Psoas muscle (tissue), 8 donors: ENCODE measurements around the gene REG3G. TPM values are rescaled to one million over a fixed set of nuclear protein-coding genes. Genes with fewer than 3 reads are reported as not detected.

ENCODE experiments used
- ATAC-seq, 4 donors: fragments of 200-7000 bp; cut with Tn5 transposase; one replicate each; pipeline ENCODE4 v1.9.1; 2020; ENCODE audit warnings: moderate library complexity in 3 of 4, mild to moderate bottlenecking in 2 of 4
- DNase-seq, 2 donors: peaks; one replicate each; pipeline ENCODE4 v3.0.0-alpha.2; 2020
- H3K27ac ChIP-seq: fragments of 200-600 bp; one replicate; pipeline ENCODE4 v1.8.0; 2022
- H3K27me3 ChIP-seq, 3 donors: fragments of 200-600 bp in 1 of 3; one replicate each; pipeline versions ENCODE4 v1.6.1 to v1.8.0; 2013 to 2022; ENCODE audit warnings: low read length in 2 of 3, mild to moderate bottlenecking in 2 of 3, moderate library complexity in 1 of 3; ENCODE audit not compliant: insufficient read depth in 3 of 3
- H3K36me3 ChIP-seq, 2 donors: fragments of 200-600 bp in 1 of 2; one replicate each; pipeline versions ENCODE4 v1.6.1 to v1.8.0; 2013 to 2022; ENCODE audit warnings: low read depth in 1 of 2, mild to moderate bottlenecking in 1 of 2, moderate library complexity in 1 of 2; ENCODE audit not compliant: insufficient read depth in 1 of 2
- H3K4me1 ChIP-seq: fragments of 200-600 bp; one replicate; pipeline ENCODE4 v1.8.0; 2022
- H3K4me3 ChIP-seq: fragments of 200-600 bp; one replicate; pipeline ENCODE4 v1.8.0; 2022; ENCODE audit warnings: mild to moderate bottlenecking
- H3K9me3 ChIP-seq: fragments of 200-600 bp; one replicate; pipeline ENCODE4 v1.8.0; 2022
- CTCF ChIP-seq: fragments of 200-600 bp; IDR thresholded peaks from one replicate; pipeline ENCODE4 v1.8.0; 2022; ENCODE audit warnings: antibody characterized with exemption
- WGBS, 3 donors: extraction: QIAGEN DNeasy Blood & Tissue Kit; methylation state at CpG; one replicate each; pipeline versions ENCODE4 v1.1.6 to v1.1.7; 2013; 5-methylcytosine and 5-hydroxymethylcytosine counted together
- intact Hi-C, 2 donors: fragments of 100-400 bp; cut with DNase I; formaldehyde crosslinking; loops; one replicate each; pipeline versions ENCODE4 v1.11.0 to v1.14.2; 2022
- polyA plus RNA-seq, 3 donors: library from polyadenylated mRNA; stranded (reverse); fragments of 200-250 nt; gene quantifications; one replicate each; pipeline ENCODE4 v1.2.3, GENCODE V29; 2013
- total RNA-seq, 4 donors: library from RNA; stranded (reverse); fragmentation: NEBNext Ultra II Directional in 2 of 4; extraction: Animal tissue kit (Norgen Biotek cat#: 25700) in 2 of 4; gene quantifications; one replicate each; pipeline versions ENCODE4 v1.2.1 to v1.2.4, GENCODE V29; 2021 to 2023
- donor health status: healthy with polysubstance abuse.
- donor health status: DM: no; HTN: no; CAD: no; lungs with moderate emphysema.
- donor health status: Bipolar disorder and iron deficiency.
- donor health status: healthy.
- donor health status: DM: yes; HTN: yes; CAD: no.
- donor health status: DM: no; HTN: no; CAD: no.
- donor health status: DM: no; HTN: no; CAD: no.
- donor health status: DM: yes; HTN: yes; CAD: no.

Gene REG3G
- total and polyA plus RNA-seq, 7 donors, result 0.23 TPM; not detected in 6

GRCh38 chr2:78989051-78989450, 36.5 kb upstream of the REG3G start:
- Histone ChIP-seq H3K9me3 (no peaks in the 10 kb centered on the region), H3K27me3 (peaks cover 0 to 15% (median 3%) of the 10 kb centered on the region in 3 donors), H3K36me3 (no peaks in the 10 kb centered on the region), H3K4me3 (no peak overlapping the region), H3K4me1 (no peaks in the 10 kb centered on the region), H3K27ac (no peak overlapping the region)
- intact Hi-C loops, result no loop called here
- no peak for TF ChIP-seq CTCF
- WGBS, 3 donors, result 58 to 74% (median 68%) methylated on average over 2 of the region's 2 CpGs
- no peak for DNase-seq
- no peak for ATAC-seq

- Histone ChIP-seq H3K27me3 (peaks cover 0 to 22% (median 6%) of the 10 kb centered on the region in 3 donors), H3K9me3 (no peaks in the 10 kb centered on the region), H3K36me3 (no peaks in the 10 kb centered on the region), H3K27ac (no peak overlapping the region), H3K4me3 (peak overlapping the region; percentile 25), H3K4me1 (no peaks in the 10 kb centered on the region)
- 24 to 26% (median 26%) methylated on average over 11 of the region's 11 CpGs for WGBS, 3 donors
- DNase-seq (no peak), ATAC-seq (no peak)
- intact Hi-C loops, result no loop called here
- TF ChIP-seq CTCF, result no peak
Observed at GRCh38 chr2:78992451-78992806, 33.1 kb upstream of the REG3G start.

GRCh38 chr2:78992807-78993517, 32.5 kb upstream of the REG3G start:
- H3K4me1 ChIP-seq, result no peaks in the 10 kb centered on the region
- H3K27ac ChIP-seq, result no peak overlapping the region
- DNase-seq, result no peak
- H3K27me3 ChIP-seq, result peaks cover 0 to 22% (median 6%) of the 10 kb centered on the region in 3 donors
- H3K4me3 ChIP-seq, result peak overlapping the region; percentile 25
- TF ChIP-seq CTCF, result no peak
- no peaks in the 10 kb centered on the region for H3K9me3 ChIP-seq
- ATAC-seq, result peak in 1 of 4 donors; percentile 44
- intact Hi-C loops, result no loop called here
- no peaks in the 10 kb centered on the region for H3K36me3 ChIP-seq
- 2% methylated on average over 45 of the region's 45 CpGs for WGBS, 3 donors

GRCh38 chr2:78993518-78994148, 31.9 kb upstream of the REG3G start:
- H3K4me1 ChIP-seq, result no peaks in the 10 kb centered on the region
- ATAC-seq (no peak), DNase-seq (no peak)
- TF ChIP-seq CTCF, result no peak
- 17 to 21% (median 18%) methylated on average over 25 of the region's 25 CpGs for WGBS, 3 donors
- no peak overlapping the region for H3K27ac ChIP-seq
- no peaks in the 10 kb centered on the region for H3K36me3 ChIP-seq
- intact Hi-C loops, result no loop called here
- H3K27me3 ChIP-seq, result peaks cover 0 to 22% (median 6%) of the 10 kb centered on the region in 3 donors
- no peaks in the 10 kb centered on the region for H3K9me3 ChIP-seq
- H3K4me3 ChIP-seq, result no peak overlapping the region
